Measurements from ENCODE around the gene IQSEC3.
"Not testable (repeated sequence)": the region's sequence is repeated elsewhere in the genome, so short reads cannot be mapped to it uniquely, and the experiment has no call there.

IQSEC3 gene

GRCh38 chr12:184811-185575 lies 118.4 kb downstream of the IQSEC3 start:
- DNase-seq = no peak

DNA sequence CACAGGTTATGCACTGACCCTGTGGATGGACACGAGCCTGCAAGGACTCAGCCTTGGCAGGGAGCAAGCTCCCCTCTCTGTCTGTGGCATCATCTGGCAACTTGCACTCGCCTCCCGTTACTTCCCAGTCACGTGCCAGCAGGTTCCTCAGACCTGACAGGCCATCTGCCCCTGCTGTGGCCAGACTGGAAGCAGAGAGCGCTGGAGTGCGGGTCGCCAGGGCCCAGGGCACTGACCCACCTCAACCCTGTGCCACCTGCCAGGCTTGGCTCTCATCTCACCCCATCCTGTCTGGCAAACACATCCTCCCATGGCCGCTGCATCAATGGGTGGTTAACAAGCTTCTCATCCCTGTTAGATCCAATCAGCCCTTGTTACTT lies 119.0 kb downstream of the IQSEC3 start:
- DNase-seq = no peak

- DNase-seq = no peak
These were observed 119.5 kb downstream of the IQSEC3 start for GRCh38 chr12:186006-186625.

- DNase-seq = not testable (repeated sequence)
These were observed 121.7 kb downstream of the IQSEC3 start for GRCh38 chr12:187986-188909.

DNA sequence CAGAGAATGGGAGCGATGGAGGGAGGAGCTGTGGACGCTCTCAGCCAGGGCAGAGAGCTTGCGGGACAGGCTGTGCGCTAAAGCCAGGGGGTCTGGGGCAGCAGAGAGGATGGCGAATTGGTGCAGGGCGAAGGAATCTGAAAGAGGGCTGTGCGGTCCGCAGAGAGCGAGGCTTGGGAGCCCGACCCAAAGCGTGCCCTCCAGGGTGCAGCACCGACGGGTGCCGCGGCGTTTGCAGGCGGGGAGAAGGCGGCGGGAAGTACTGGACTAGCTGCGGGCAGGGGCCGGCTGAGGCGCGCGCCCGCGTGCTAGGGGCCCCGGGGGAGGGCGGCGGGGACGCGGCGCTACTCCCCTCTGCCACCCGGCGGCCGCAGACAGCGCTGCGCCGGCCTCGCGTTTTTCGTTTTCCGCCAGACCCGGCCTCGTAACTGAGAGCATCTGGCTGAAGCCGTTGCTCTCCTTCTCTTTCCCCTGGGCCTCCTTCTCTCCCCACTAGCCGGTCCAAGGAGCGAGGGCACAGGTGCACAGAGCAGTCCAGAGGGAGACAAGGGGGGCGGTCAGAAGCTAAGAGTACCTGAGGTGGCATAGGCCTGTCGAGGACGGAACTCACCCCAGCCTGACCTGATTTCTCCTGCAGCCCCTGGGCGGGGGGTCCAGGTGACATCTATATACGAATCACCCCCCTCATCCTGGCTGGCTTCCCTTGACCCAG lies 122.5 kb downstream of the IQSEC3 start:
- DNase-seq = peak; percentile 29

GRCh38 chr12:189622-189962 lies 123.0 kb downstream of the IQSEC3 start:
- DNase-seq = no peak

- DNase-seq = no peak
These were observed 124.3 kb downstream of the IQSEC3 start for GRCh38 chr12:190881-191280.

GRCh38 chr12:191541-191940 lies 125.0 kb downstream of the IQSEC3 start:
- DNase-seq = no peak

GRCh38 chr12:193261-193660 lies 126.7 kb downstream of the IQSEC3 start:
- DNase-seq = no peak

DNA sequence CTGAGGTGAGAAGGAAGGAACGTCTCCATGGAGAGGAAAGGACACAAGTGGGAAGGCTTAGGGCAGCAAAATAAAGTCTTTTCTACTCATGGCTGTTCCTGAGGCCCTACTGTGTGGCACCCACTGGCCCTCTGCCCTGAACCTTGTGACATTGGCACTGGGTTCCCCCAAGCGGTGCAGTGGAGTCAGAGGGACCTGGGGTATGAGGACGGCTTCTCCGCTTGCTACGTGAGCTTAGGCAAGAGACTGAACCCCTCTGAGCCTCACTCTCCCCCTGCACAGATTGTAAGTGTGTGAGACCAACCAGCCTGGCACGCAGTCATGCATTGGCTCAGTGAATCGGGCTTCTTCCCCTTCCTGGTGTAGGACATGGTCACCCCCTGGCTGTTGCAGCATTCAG lies 127.7 kb downstream of the IQSEC3 start:
- no peak for DNase-seq

- no peak for DNase-seq
These were observed 128.6 kb downstream of the IQSEC3 start for GRCh38 chr12:195156-195555.

GRCh38 chr12:195951-196350 lies 129.4 kb downstream of the IQSEC3 start:
- DNase-seq = no peak

- DNase-seq = no peak
These were observed 129.9 kb downstream of the IQSEC3 start for GRCh38 chr12:196436-196835.

GRCh38 chr12:197347-197746 lies 130.8 kb downstream of the IQSEC3 start:
- no peak for DNase-seq

- no peak for DNase-seq
These were observed 131.5 kb downstream of the IQSEC3 start for GRCh38 chr12:197911-198695.

DNA sequence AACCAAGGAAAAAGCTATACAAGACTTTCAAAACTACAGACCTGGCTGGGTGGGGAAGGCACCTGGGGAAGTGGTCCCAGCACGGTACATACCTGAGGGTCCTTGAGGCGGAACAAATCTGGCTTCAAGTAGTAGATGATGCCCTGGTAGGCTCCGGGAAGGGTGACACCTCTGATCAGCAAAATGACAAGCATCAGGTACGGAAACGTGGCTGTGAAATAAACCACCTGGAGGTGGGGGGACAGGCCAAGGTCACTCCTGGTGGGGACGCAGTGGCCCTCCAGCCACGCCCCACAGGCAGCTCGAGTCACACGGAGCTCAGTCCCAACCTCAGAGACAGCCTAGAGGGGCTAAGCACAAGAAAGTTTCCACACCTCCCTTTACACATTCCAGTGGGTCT lies 132.1 kb downstream of the IQSEC3 start:
- DNase-seq = no peak

DNA sequence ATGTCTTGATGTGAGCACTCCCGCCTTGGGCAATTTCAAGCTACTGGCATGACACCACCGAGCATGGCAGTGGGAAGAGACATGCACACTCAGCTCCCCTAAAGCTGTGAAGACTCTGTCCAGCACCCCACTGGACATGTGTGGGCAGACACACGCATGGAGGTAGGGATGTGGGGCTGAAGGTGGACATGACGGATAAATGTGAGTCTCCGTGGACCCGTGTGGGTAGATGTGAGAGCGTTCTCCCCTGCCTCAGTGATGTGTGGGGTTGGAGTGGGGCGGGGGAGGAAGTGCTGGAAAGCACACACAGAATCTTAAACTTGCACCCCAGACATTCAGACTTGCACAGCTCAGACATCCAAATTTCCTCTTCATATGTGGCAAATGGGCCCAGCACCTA lies 134.8 kb downstream of the IQSEC3 start:
- DNase-seq = no peak

DNA sequence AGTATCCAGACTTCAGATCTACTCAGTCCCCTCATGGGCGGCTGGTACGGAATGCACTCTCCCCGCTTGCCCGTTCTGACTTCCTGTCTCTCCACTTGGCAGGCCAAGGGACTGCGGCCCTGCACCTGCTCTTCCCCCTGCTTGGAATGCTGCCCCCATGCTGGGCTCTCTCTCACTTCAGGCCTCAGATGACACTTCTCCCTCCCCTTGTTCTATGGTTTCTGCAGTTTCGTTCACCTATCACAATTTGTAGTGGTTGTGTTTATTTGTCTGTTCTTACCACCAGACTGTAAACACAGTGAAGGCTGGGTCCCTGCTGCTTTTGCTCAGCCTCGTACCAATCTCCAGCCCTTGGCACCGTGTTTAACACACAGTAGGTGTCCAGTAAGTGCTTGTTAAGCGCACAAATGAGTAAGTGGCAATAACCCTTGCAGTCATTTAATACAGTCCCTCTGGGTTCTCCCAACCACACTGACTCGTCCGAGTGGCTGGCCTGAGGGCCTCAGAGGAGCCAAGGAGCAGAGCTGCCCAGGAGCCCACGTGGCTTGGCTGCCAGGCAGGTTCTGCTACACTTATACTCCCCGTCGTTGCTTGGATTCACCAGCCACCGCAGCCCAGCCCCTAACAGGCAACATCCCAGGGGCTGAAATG lies 135.6 kb downstream of the IQSEC3 start:
- no peak for DNase-seq

DNA sequence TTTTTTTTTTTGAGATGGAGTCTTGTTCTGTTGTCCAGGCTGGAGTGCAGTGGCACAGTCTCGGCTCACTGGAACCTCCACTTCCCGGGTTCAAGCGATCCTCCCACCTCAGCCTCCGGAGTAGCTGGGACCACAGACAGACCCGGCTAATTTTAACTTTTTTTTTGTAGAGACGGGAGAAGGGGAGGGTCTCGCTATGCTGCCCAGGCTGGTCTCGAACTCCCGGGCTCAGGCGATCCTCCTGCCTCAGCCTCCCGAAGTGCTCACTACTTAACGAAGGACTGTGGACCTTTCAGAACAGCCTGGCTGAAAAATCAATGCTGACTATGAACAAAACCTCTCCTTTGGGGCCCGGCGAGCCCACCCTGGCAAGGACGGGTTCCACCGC lies 136.5 kb downstream of the IQSEC3 start:
- DNase-seq = no peak

DNA sequence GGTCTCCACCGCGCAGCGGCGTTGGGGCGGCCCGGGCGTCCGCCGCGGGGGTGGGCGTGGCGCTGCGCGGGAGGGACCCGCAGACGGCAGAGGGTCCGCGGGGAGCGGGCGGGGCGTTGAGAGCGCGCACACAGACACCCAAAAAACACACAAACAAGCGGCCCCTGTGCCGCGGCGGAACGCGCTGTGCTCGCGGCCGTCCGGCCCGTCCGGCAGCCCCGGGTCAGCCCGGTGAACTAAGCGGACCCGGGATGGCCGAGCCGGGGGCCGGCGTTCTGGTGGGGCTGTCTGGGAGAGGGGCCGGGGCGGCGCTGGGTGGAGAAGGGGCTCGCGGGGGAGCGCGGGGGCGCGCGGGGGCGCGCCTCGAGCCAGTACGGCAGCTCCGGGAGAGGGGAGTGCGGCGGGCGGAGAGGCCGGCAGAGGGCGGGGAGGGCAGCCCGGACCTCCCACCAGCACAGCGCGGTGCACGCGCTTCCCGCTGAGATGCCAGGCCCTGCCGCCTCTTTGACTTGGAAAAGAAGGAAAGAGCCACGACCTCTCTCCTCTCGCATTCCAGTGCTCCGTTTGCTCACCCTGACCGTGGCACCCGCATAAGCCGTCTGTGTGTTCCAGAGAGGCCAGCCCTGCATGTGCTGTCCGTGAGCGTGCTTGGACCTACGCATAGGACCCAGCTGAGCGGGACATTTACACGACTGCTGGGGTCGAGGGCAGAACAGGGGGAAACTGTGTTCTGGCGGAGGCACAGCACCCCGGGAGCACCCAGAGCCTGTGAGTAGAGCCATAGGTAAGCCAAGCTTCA lies 137.1 kb downstream of the IQSEC3 start:
- DNase-seq = no peak

GRCh38 chr12:204261-204678 lies 137.7 kb downstream of the IQSEC3 start:
- no peak for DNase-seq
